GM13976 (cell line): ENCODE data around the gene CPED1.
"Not testable (repeated sequence)": the region's sequence is repeated elsewhere in the genome, so short reads cannot be mapped to it uniquely, and the experiment has no call there.

Source experiments
- DNase-seq: peaks from one replicate; pipeline ENCODE4 v3.0.0; 2012; ENCODE audit warnings: low spot score
- in situ Hi-C: fragments of 300-500 bp; cut with MboI; formaldehyde crosslinking; loops from one replicate; pipeline ENCODE4 v1.12.0; 2022; ENCODE audit warnings: low sequenced_read_pairs, mixed read lengths, inconsistent platforms; ENCODE audit not compliant: unreplicated experiment
- TF ChIP-seq, protein P1 (sequence below): IDR thresholded peaks from 2 replicates; pipeline ENCODE4 v1.5.1; 2012; ENCODE audit warnings: borderline replicate concordance, mild to moderate bottlenecking; ENCODE audit not compliant: insufficient read depth; ENCODE audit errors: extremely low read depth, missing control alignments, control extremely low read depth

CPED1 gene

GRCh38 chr7:121000081-121000983, 11.8 kb downstream of the CPED1 start:
- TF ChIP-seq, protein P1, sequence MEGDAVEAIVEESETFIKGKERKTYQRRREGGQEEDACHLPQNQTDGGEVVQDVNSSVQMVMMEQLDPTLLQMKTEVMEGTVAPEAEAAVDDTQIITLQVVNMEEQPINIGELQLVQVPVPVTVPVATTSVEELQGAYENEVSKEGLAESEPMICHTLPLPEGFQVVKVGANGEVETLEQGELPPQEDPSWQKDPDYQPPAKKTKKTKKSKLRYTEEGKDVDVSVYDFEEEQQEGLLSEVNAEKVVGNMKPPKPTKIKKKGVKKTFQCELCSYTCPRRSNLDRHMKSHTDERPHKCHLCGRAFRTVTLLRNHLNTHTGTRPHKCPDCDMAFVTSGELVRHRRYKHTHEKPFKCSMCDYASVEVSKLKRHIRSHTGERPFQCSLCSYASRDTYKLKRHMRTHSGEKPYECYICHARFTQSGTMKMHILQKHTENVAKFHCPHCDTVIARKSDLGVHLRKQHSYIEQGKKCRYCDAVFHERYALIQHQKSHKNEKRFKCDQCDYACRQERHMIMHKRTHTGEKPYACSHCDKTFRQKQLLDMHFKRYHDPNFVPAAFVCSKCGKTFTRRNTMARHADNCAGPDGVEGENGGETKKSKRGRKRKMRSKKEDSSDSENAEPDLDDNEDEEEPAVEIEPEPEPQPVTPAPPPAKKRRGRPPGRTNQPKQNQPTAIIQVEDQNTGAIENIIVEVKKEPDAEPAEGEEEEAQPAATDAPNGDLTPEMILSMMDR: no peak
- in situ Hi-C loops: no loop called here
- DNase-seq: no peak

DNA sequence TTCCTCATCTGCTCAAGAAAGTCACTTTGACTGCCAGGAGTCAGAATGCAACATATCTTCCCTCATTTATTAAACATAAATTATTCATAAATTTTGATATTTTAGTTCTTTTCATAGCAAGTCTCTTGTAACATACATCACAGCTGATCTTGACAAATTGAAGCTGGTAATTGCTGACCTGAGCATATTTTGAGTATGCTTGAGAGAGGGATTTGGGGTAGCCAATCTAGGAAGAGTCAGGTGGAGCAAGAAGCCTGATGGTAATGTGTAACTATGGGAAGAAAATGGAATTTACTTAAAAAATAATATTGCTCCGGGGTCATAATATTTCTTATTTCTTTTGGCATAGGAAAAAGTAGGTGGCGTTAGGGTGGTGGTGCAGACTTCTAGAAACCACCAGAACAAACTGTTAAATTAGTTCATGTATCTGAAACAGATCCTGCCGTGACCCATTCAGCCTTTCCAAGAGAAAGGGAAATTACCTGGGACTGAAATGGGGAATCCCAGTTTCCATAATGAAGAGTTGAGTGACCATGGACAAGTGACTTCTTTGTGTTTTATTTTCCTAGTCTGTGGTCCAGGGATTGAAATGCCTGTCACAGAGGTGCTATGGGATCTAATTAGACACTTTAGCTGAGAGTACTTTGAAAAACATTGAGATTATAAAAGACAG, 12.9 kb downstream of the CPED1 start:
- DNase-seq: no peak
- in situ Hi-C loops: no loop called here
- TF ChIP-seq, protein P1: no peak

GRCh38 chr7:121002048-121002756, 13.7 kb downstream of the CPED1 start:
- no peak for DNase-seq
- in situ Hi-C loops: no loop called here
- TF ChIP-seq, protein P1: no peak

DNA sequence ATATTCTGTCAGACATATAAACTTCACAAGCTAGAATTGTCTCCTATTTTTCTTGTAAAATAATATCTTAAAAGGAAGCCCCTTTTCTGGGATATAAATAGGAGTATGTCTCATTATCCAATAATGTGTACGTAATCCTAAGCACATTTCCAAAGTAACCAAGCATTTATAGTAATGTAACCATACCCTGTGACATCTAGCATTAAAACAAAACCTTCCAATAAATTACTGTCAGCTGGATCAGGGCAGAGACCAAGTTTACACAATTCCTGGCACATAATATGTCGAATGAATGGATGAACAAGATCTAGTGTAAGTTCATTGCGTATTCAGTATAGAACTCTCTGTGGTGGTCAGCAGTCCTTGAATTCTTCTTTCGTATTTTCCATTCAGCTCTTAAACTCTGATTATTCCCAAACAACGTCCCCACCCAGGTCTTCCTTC, 14.3 kb downstream of the CPED1 start:
- DNase-seq: no peak
- in situ Hi-C loops: no loop called here
- TF ChIP-seq, protein P1: no peak

DNA sequence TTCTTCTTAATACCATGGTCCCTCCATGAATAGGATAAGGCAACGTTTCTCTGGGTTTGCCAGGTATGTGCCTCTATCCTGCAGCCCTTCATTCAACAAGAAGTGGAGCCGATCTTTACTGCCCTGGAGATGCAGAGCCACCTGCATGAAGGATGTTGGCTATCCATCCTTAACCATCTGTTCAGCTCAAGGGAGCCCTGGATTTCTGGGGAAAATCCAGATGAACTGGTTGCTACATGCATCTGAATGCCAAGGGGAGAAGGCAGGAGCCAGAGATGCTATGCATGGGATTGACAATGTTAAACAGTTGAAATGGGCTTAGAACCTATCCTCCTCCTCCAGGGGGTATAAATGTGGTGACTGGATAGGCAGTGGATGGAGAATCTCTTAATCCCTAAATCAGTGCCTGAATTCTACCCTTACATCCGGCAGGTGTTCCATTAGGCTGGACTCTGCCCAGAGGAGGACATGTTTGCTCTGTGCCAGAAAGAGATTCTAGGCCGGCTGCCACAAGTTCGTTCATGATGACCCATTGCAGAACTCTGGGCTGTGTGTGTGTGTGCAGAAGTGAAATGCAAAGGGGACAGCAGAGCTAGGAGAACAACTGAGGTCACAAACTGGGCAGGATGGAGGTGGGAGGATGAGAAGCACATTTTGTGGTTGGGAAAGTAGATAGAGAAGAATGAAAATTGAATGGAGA, 15.6 kb downstream of the CPED1 start:
- TF ChIP-seq, protein P1: no peak
- in situ Hi-C loops: no loop called here
- DNase-seq: no peak

- in situ Hi-C loops, DNase-seq: not testable (repeated sequence)
These were observed 16.5 kb downstream of the CPED1 start for GRCh38 chr7:121005058-121005457.
